Right lobe of liver (tissue), 6 donors: Measurements from ENCODE around the gene SPRR4. TPM values are rescaled to one million over a fixed set of nuclear protein-coding genes. Genes with fewer than 3 reads are reported as not detected.

Experiments
- ATAC-seq, 4 donors: fragments of 200-7000 bp; cut with Tn5 transposase; one replicate each; pipeline ENCODE4 v1.9.1; 2020; ENCODE audit warnings: mild to moderate bottlenecking in 4 of 4, moderate library complexity in 4 of 4
- DNase-seq, 3 donors: peaks; one replicate each; pipeline ENCODE4 v3.0.0-alpha.2; 2020
- H3K27ac ChIP-seq, 3 donors: fragments of 200-600 bp; one replicate each; pipeline ENCODE4 v1.8.0; 2022
- H3K27me3 ChIP-seq, 2 donors: fragments of 200-600 bp; one replicate each; pipeline ENCODE4 v1.8.0; 2022
- H3K36me3 ChIP-seq, 4 donors: fragments of 200-600 bp; sonication (generic) in 1 of 4; one replicate each; pipeline versions ENCODE4 v1.5.1 to v1.8.0; 2017 to 2022; ENCODE audit warnings: control low read depth in 1 of 4
- H3K4me1 ChIP-seq, 4 donors: fragments of 200-600 bp; sonication (generic) in 1 of 4; one replicate each; pipeline versions ENCODE4 v1.5.1 to v1.8.0; 2017 to 2022; ENCODE audit warnings: control low read depth in 1 of 4
- H3K4me3 ChIP-seq, 3 donors: fragments of 200-600 bp; one replicate each; pipeline ENCODE4 v1.8.0; 2022
- H3K9me3 ChIP-seq, 4 donors: fragments of 200-600 bp; sonication (generic) in 1 of 4; one replicate each; pipeline versions ENCODE4 v1.5.1 to v1.8.0; 2017 to 2022; ENCODE audit warnings: control low read depth in 1 of 4
- POLR2A ChIP-seq: fragments of 450-650 bp; IDR thresholded peaks from one replicate; pipeline ENCODE4 v1.6.1; 2017; ENCODE audit warnings: antibody characterized with exemption, mild to moderate bottlenecking
- WGBS: methylation state at CpG from one replicate; pipeline ENCODE4 v1.1.6; 2018; ENCODE audit warnings: low coverage, low lambda C conversion rate; ENCODE audit not compliant: insufficient coverage; ENCODE audit errors: missing lambda C conversion rate; 5-methylcytosine and 5-hydroxymethylcytosine counted together
- intact Hi-C, 2 donors: fragments of 100-400 bp; cut with DNase I; formaldehyde crosslinking; loops; one replicate each; pipeline versions ENCODE4 v1.11.2 to v1.14.1; 2022
- total RNA-seq, 6 experiments: library from RNA; depleted of rRNA in 2 of 6; stranded (reverse); fragments of >200 nt in 2 of 6; fragmentation: NEBNext Ultra II Directional in 3 of 6; extraction: Animal tissue kit (Norgen Biotek cat#: 25700) in 3 of 6; gene quantifications; one replicate each; pipeline versions ENCODE4 v1.1.0 to v1.2.4, GENCODE V29; 2016 to 2023
- TF ChIP-seq, protein P1 (sequence below), 4 donors: fragments of 200-600 bp in 3 of 4; fragments of 450-650 bp in 1 of 4; IDR thresholded peaks; one replicate each; pipeline versions ENCODE4 v1.5.1 to v1.8.0; 2016 to 2022; ENCODE audit warnings: antibody characterized with exemption in 4 of 4, mild to moderate bottlenecking in 2 of 4
- donor health status: DM: no; HTN: yes; CAD: no.
- donor health status: DM: no; HTN: no; CAD: no.
- donor health status: DM: no; HTN: no; CAD: no.
- donor health status: DM: no; HTN: yes; CAD: no.
- donor health status: DM: no; HTN: yes; CAD: no.

Gene SPRR4
- total RNA-seq, 6 experiments from 2014 or later, result not detected

DNA sequence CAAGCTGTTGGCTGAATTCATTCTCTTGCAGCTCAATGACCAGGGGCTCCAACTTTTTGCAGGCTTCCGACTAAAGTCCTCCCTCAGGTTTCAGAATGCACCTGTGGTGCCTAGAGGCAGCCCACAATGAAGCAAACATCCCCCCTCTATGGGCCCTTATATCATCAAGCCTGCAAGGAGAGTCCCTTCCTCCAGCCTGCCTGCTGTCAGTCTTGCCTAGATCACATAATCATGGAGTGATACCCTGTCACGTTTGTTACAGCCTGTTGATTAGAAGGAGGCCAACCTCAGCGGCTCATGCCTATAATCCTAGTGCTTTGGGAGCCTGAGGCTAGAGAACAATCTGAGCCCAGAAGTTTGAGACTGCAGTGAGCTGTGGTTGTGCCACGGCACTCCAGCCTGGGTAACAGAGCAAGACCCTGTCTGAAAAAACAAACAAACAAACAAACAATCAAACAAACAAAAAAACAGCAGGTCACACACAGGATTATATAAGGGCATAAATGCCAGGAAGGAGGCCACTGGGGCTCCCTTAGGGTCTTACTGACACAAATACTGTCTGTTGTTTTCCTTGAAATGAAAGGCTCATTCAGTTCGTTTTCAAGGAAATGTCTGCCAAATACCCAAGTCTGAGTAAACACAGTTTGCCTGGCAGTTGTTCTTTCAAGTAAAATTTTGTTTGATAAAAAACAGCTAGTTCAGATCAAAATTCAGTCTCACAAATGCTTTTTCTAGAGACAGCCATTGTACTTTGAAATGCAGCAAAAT lies 26.4 kb downstream of the SPRR4 start:
- ATAC-seq, result no peak

DNA sequence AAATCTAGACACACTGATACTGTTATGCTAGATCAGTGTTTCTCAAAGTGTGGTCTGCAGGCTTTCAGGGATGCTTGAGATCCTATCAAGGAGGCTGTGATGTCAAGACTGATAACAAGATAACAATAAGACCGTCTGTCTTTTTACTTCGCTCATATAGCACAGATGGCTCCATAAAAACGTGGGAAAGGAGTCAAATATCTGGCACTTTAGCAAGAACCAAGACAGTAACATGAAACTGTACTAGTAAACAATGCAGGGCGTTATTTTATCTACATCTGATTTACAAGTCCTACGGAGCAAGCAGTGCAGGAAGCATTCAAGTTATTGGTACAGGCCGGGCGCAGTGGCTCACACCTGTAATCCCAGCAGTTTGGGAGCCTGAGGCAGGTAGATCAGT lies 27.5 kb downstream of the SPRR4 start:
- no peaks in the 10 kb centered on the region for H3K4me1 ChIP-seq
- H3K36me3 ChIP-seq, result no peaks in the 10 kb centered on the region
- intact Hi-C loops, result no loop called here
- no peaks in the 10 kb centered on the region for H3K27me3 ChIP-seq
- DNase-seq (no peak), ATAC-seq (no peak)
- TF ChIP-seq, protein P1, sequence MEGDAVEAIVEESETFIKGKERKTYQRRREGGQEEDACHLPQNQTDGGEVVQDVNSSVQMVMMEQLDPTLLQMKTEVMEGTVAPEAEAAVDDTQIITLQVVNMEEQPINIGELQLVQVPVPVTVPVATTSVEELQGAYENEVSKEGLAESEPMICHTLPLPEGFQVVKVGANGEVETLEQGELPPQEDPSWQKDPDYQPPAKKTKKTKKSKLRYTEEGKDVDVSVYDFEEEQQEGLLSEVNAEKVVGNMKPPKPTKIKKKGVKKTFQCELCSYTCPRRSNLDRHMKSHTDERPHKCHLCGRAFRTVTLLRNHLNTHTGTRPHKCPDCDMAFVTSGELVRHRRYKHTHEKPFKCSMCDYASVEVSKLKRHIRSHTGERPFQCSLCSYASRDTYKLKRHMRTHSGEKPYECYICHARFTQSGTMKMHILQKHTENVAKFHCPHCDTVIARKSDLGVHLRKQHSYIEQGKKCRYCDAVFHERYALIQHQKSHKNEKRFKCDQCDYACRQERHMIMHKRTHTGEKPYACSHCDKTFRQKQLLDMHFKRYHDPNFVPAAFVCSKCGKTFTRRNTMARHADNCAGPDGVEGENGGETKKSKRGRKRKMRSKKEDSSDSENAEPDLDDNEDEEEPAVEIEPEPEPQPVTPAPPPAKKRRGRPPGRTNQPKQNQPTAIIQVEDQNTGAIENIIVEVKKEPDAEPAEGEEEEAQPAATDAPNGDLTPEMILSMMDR (IDR thresholded peaks at IDR 0.05), result no peak
- no peak overlapping the region for H3K27ac ChIP-seq
- no peaks in the 10 kb centered on the region for H3K9me3 ChIP-seq
- WGBS, result 41% methylated on average over 7 of the region's 7 CpGs
- H3K4me3 ChIP-seq, result no peak overlapping the region

More for the DNA sequence above, 26.4 kb downstream of the SPRR4 start:
- Histone ChIP-seq H3K4me1 (no peaks in the 10 kb centered on the region), H3K36me3 (no peaks in the 10 kb centered on the region), H3K4me3 (no peak overlapping the region), H3K27me3 (no peaks in the 10 kb centered on the region), H3K9me3 (no peaks in the 10 kb centered on the region), H3K27ac (no peak overlapping the region)
- intact Hi-C loops, result no loop called here
- 18% methylated on average over 5 of the region's 5 CpGs for WGBS
- no peak for DNase-seq
- TF ChIP-seq, protein P1 (IDR thresholded peaks at IDR 0.05), result no peak
- TF ChIP-seq POLR2A, result no peak

DNA sequence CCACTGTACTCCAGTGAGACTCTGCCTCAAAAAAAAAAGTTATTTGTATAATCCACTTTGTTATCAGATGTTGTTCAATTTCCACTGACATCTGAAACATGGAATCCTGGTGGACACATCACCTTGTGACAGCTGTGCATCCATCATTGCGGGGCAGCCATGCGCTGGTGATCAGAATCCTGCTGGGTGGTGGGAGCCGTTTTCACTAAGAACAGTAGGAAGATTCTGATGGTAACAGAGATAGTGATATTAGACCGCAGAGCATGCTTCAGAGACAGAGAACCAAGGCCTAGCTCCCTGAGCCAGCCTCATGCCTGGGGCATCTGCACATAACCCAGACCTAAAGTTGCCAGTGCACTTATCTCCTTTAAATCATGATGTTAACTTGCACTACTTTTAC lies 28.0 kb downstream of the SPRR4 start:
- Histone ChIP-seq H3K36me3 (no peaks in the 10 kb centered on the region), H3K27ac (no peak overlapping the region), H3K27me3 (no peaks in the 10 kb centered on the region), H3K4me1 (no peaks in the 10 kb centered on the region), H3K4me3 (no peak overlapping the region), H3K9me3 (no peaks in the 10 kb centered on the region)
- TF ChIP-seq, protein P1 (IDR thresholded peaks at IDR 0.05), result no peak
- TF ChIP-seq POLR2A, result no peak
- 68% methylated on average over 3 of the region's 4 CpGs for WGBS
- ATAC-seq, result no peak
- intact Hi-C loops, result no loop called here
- DNase-seq, result no peak

DNA sequence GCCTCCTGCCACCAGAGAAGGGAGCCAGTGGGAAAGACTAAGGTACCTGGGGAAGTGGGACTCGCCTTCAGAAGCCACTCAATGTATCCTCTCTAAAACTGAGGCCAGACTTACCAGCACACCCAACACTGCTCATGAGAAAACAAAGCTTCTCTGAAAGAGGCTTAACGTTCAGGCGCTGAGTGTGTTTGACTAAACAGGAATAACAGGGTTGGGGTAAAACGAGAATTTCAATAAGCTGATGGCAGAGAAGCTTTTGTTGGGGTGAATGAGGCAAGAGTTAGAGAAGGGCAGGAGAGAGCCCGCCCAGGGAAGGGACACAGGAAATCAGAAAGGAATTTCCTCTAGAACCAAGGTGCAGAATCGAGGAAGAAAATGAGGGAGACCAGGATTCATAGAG lies 29.4 kb downstream of the SPRR4 start:
- no peaks in the 10 kb centered on the region for H3K9me3 ChIP-seq
- H3K36me3 ChIP-seq, result no peaks in the 10 kb centered on the region
- H3K27ac ChIP-seq, result no peak overlapping the region
- no peak overlapping the region for H3K4me3 ChIP-seq
- H3K27me3 ChIP-seq, result no peaks in the 10 kb centered on the region
- no peak for TF ChIP-seq POLR2A
- TF ChIP-seq, protein P1 (IDR thresholded peaks at IDR 0.05), result no peak
- WGBS, result 61% methylated on average over 4 of the region's 6 CpGs
- intact Hi-C loops, result no loop called here
- H3K4me1 ChIP-seq, result no peaks in the 10 kb centered on the region
- DNase-seq (no peak), ATAC-seq (no peak)
